ENCODE data around the gene PWP1. TPM values are rescaled to one million over a fixed set of nuclear protein-coding genes. Genes with fewer than 3 reads are reported as not detected.

PWP1 gene
- total RNA-seq, 3 donors from 2014 or later (not counting 1 experiment from before 2014, with no cell fraction given): 22.2 to 26.5 (median 26.3) TPM

DNA sequence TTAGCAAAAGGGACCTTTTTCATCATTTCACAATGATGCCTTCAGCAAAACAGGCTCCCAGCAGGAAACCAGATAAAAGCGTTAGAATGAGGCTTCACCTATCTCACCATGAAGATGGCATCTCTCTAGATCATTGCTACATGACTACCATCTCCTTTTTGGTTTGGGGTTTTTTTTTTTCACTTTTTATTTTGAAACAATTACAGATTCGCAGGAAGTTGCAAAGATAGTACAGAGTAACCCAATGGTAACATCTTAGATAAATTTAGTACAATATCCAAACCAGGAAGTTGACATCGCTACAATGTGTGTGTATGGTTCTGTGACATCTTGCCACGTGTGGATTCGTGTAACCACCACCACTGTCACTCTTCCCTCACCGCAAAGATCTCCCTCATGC is 22.3 kb upstream of the PWP1 start:
- H3K4me3 Mint-ChIP-seq: no peak overlapping the region
- peak overlapping the region in 1 of 2 donors; percentile 6 for H3K27ac Mint-ChIP-seq
- no peak for DNase-seq
- no peaks in the 10 kb centered on the region for H3K36me3 Mint-ChIP-seq
- intact Hi-C loops (cut with micrococcal nuclease): no loop called here
- no peaks in the 10 kb centered on the region for H3K9me3 ChIP-seq (ENCODE audit: control insufficient read depth, insufficient read depth, low read length)
- peaks cover 19 to 29% of the 10 kb centered on the region in 2 donors for H3K27me3 Mint-ChIP-seq (ENCODE audit: low read depth in 2 of 2)
- peaks cover 8 to 17% of the 10 kb centered on the region in 2 donors for H3K4me1 Mint-ChIP-seq
- 54% methylated on average over 5 of the region's 6 CpGs for WGBS (ENCODE audit: insufficient coverage)
- no peaks in the 10 kb centered on the region for H3K36me3 ChIP-seq (ENCODE audit: control insufficient read depth, insufficient read depth, low read length)
- H3K27ac ChIP-seq (ENCODE audit: low read length): no peak overlapping the region
- H3K4me3 ChIP-seq (ENCODE audit: low read length): no peak overlapping the region
- ATAC-seq: peak in 2 of 3 donors; percentile 35 to 69
- TF ChIP-seq, protein P1, sequence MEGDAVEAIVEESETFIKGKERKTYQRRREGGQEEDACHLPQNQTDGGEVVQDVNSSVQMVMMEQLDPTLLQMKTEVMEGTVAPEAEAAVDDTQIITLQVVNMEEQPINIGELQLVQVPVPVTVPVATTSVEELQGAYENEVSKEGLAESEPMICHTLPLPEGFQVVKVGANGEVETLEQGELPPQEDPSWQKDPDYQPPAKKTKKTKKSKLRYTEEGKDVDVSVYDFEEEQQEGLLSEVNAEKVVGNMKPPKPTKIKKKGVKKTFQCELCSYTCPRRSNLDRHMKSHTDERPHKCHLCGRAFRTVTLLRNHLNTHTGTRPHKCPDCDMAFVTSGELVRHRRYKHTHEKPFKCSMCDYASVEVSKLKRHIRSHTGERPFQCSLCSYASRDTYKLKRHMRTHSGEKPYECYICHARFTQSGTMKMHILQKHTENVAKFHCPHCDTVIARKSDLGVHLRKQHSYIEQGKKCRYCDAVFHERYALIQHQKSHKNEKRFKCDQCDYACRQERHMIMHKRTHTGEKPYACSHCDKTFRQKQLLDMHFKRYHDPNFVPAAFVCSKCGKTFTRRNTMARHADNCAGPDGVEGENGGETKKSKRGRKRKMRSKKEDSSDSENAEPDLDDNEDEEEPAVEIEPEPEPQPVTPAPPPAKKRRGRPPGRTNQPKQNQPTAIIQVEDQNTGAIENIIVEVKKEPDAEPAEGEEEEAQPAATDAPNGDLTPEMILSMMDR (IDR thresholded peaks at IDR 0.05): no peak
- no peaks in the 10 kb centered on the region for H3K27me3 ChIP-seq (ENCODE audit: control insufficient read depth, insufficient read depth, low read length)
- H3K4me1 ChIP-seq (ENCODE audit: control insufficient read depth, insufficient read depth, low read length): no peaks in the 10 kb centered on the region
- no peaks in the 10 kb centered on the region for H3K9me3 Mint-ChIP-seq

DNA sequence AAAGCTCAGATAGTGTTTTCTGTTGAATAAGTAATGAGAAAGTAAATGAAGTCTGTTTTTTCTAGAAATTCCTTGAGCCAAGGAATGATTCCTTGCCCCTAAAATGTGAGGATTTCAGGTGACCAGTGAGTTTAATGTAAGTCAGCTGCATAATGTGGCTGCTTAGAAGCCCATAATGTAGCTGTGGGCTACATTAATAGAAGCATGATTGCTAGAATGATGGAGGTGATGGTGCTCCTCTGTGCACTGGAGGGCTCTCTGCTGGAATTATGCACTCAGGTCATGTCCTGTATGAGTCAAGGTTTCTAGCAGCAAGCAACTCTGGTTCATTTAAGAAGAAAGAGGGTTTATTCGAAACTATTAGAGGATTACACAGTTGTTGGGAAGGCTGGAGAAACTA is 19.6 kb upstream of the PWP1 start:
- ATAC-seq (no peak), DNase-seq (no peak)
- TF ChIP-seq, protein P1 (IDR thresholded peaks at IDR 0.05): no peak
- no peaks in the 10 kb centered on the region for H3K27me3 ChIP-seq (ENCODE audit: control insufficient read depth, insufficient read depth, low read length)
- H3K4me3 ChIP-seq (ENCODE audit: low read length): no peak overlapping the region
- no peaks in the 10 kb centered on the region for H3K36me3 Mint-ChIP-seq
- 91% methylated on average over 1 of the region's 1 CpG for WGBS (ENCODE audit: insufficient coverage)
- H3K27me3 Mint-ChIP-seq (ENCODE audit: low read depth in 2 of 2): peaks cover 28 to 38% of the 10 kb centered on the region in 2 donors
- intact Hi-C loops (cut with micrococcal nuclease): no loop called here
- H3K9me3 Mint-ChIP-seq: no peaks in the 10 kb centered on the region
- no peak overlapping the region for H3K27ac ChIP-seq (ENCODE audit: low read length)
- H3K36me3 ChIP-seq (ENCODE audit: control insufficient read depth, insufficient read depth, low read length): no peaks in the 10 kb centered on the region
- H3K4me3 Mint-ChIP-seq: no peak overlapping the region
- peaks cover 8 to 21% of the 10 kb centered on the region in 2 donors for H3K4me1 Mint-ChIP-seq
- no peaks in the 10 kb centered on the region for H3K9me3 ChIP-seq (ENCODE audit: control insufficient read depth, insufficient read depth, low read length)
- H3K27ac Mint-ChIP-seq: no peak overlapping the region
- no peaks in the 10 kb centered on the region for H3K4me1 ChIP-seq (ENCODE audit: control insufficient read depth, insufficient read depth, low read length)

DNA sequence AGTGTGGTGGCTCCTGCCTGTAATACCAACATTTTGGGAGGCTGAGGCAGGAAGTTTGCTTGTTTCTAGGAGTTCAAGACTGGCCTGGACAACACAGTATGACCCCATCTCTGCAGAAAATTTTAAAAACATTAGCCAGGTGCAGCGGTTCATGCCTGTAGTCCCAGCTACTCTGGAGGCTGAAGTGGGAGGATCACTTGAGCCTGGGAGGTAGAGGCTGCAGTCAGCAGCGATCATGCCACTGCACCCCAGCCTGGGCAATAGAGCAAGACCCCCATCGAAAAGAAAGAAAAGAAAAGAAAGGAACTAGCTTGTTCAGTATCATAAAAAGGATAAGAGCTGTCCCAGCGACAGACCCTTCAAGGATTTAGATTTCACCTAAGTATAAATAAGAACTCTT is 18.1 kb upstream of the PWP1 start:
- Histone ChIP-seq H3K4me1 (ENCODE audit: control insufficient read depth, insufficient read depth, low read length) (no peaks in the 10 kb centered on the region), H3K36me3 (ENCODE audit: control insufficient read depth, insufficient read depth, low read length) (no peaks in the 10 kb centered on the region), H3K27me3 (ENCODE audit: control insufficient read depth, insufficient read depth, low read length) (no peaks in the 10 kb centered on the region), H3K4me3 (ENCODE audit: low read length) (no peak overlapping the region), H3K27ac (ENCODE audit: low read length) (no peak overlapping the region), H3K9me3 (ENCODE audit: control insufficient read depth, insufficient read depth, low read length) (no peaks in the 10 kb centered on the region)
- no peaks in the 10 kb centered on the region for H3K9me3 Mint-ChIP-seq
- H3K36me3 Mint-ChIP-seq: no peaks in the 10 kb centered on the region
- H3K4me1 Mint-ChIP-seq: peaks cover 8 to 19% of the 10 kb centered on the region in 2 donors
- WGBS (ENCODE audit: insufficient coverage): 84% methylated on average over 3 of the region's 4 CpGs
- peaks cover 30 to 38% of the 10 kb centered on the region in 2 donors for H3K27me3 Mint-ChIP-seq (ENCODE audit: low read depth in 2 of 2)
- no peak overlapping the region for H3K4me3 Mint-ChIP-seq
- TF ChIP-seq, protein P1 (IDR thresholded peaks at IDR 0.05): no peak
- intact Hi-C loops (cut with micrococcal nuclease): no loop called here
- DNase-seq: no peak
- H3K27ac Mint-ChIP-seq: no peak overlapping the region
- ATAC-seq: no peak

Data from natural killer cell (primary cell).